ENCODE measurements around the gene CUX1.
A peak's percentile ranks its signal among the peaks of the same experiment; 100 is the strongest.

Gene CUX1

DNA sequence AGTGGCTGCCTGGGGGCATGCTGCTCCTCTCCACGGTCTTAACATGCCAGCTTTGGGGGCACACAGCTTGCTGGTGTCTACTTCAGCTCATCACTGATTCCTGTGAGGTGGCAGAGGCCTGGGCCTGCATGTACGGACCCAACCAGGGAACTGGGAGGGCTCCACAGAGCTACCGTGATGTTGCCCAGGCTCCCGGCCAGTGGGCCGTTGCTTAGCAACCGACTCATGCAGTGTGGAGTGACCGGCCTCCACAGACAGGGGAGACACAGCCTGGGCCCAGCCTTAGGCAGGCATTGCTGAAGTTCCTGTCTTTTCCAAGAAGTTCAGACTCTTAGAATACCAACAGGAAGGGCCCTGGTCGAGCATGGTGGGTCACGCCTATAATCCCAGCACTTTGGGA lies 443.4 kb downstream of the CUX1 start:
- Histone ChIP-seq H3K27me3 (replicated peaks; ENCODE audit: control insufficient read depth, insufficient read depth, low read length) (no peaks in the 10 kb centered on the region), H3K9me3 (ENCODE audit: control insufficient read depth, low read length) (no peaks in the 10 kb centered on the region), H3K4me1 (ENCODE audit: control insufficient read depth, insufficient read depth, low read length) (no peaks in the 10 kb centered on the region), H3K9ac (ENCODE audit: low read length) (no peak overlapping the region), H3K4me3 (ENCODE audit: low read length) (no peak overlapping the region), H3K36me3 (ENCODE audit: control insufficient read depth, insufficient read depth, low read length, severe bottlenecking) (no peaks in the 10 kb centered on the region)
- peak; percentile 25 for DNase-seq (ENCODE audit: low read depth)

DNA sequence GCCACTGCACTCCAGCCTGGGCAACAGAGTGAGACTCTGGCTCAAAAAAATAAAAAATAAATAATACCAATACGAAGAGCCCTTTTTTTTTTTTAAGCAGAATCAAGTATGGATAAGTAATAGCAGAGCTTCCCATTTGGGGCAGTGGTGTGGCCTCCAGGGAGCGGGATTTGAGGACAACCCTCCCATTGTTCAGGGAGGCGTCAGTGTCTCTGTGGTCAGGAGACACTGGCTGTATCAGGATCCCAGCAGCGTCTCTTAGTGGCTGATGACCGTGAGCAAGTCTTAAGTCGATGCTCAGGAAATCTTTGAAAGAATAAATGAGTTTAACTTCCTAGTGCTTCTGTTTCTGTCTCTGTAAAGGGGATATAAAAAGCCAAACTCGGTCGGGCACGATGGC lies 444.0 kb downstream of the CUX1 start:
- H3K27me3 ChIP-seq (replicated peaks; ENCODE audit: control insufficient read depth, insufficient read depth, low read length): peaks cover 4% of the 10 kb centered on the region
- no peaks in the 10 kb centered on the region for H3K9me3 ChIP-seq (ENCODE audit: control insufficient read depth, low read length)
- H3K4me3 ChIP-seq (ENCODE audit: low read length): no peak overlapping the region
- H3K4me1 ChIP-seq (ENCODE audit: control insufficient read depth, insufficient read depth, low read length): no peaks in the 10 kb centered on the region
- DNase-seq (ENCODE audit: low read depth): no peak
- H3K9ac ChIP-seq (ENCODE audit: low read length): no peak overlapping the region
- no peaks in the 10 kb centered on the region for H3K36me3 ChIP-seq (ENCODE audit: control insufficient read depth, insufficient read depth, low read length, severe bottlenecking)

DNA sequence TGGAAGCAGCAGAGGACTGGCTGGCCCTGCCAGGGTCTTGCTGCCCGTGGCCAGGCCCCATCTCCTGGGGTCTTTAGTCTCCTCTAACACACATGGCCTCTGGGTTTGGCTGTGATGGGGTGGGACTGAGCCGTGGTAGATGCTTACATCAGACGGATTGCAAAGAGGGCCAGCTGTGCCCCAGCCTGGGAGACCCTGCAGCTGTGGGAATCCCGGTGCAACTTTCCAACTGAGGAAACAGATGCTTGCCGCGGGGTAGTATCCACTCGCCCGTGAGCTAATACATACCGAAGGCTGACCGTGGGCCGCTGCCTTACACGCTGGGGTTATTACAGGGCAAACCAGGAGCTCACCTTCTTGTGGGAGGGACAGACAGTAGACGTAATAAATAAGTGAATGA lies 445.1 kb downstream of the CUX1 start:
- no peaks in the 10 kb centered on the region for H3K4me1 ChIP-seq (ENCODE audit: control insufficient read depth, insufficient read depth, low read length)

DNA sequence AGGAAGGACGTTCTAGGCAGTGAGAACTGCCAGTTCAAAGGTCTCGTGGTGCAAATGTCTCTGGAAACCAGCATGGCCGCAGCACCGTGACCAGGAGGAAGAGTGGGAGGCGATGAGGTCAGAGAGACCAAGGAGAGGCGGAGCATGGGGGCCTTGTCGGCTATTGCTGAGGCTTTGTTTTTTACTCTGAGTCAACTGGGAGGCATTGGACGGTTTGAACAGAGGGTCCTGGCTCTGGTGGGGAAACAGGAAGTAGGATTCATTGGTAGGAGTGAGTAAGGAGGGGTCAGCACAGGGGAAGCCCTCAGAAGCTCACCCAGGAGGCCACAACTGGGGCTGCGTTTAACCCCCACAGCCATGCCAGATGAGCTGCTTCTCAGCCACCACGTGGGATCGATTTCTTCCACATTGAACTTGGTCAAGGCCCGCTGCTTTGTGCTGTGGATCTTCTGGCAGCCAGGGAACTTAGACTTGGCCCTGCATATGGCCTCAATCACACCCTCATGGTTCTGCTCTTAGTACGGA lies 447.0 kb downstream of the CUX1 start:
- H3K4me3 ChIP-seq (ENCODE audit: low read length): no peak overlapping the region
- H3K4me1 ChIP-seq (ENCODE audit: control insufficient read depth, insufficient read depth, low read length): no peaks in the 10 kb centered on the region
- H3K9ac ChIP-seq (ENCODE audit: low read length): no peak overlapping the region
- no peaks in the 10 kb centered on the region for H3K9me3 ChIP-seq (ENCODE audit: control insufficient read depth, low read length)
- no peaks in the 10 kb centered on the region for H3K36me3 ChIP-seq (ENCODE audit: control insufficient read depth, insufficient read depth, low read length, severe bottlenecking)
- DNase-seq (ENCODE audit: low read depth): no peak
- peaks cover 14% of the 10 kb centered on the region for H3K27me3 ChIP-seq (replicated peaks; ENCODE audit: control insufficient read depth, insufficient read depth, low read length)

More for the DNA sequence above, 445.1 kb downstream of the CUX1 start:
- Histone ChIP-seq H3K27me3 (replicated peaks; ENCODE audit: control insufficient read depth, insufficient read depth, low read length) (peaks cover 9% of the 10 kb centered on the region), H3K4me3 (ENCODE audit: low read length) (no peak overlapping the region), H3K36me3 (ENCODE audit: control insufficient read depth, insufficient read depth, low read length, severe bottlenecking) (no peaks in the 10 kb centered on the region), H3K9ac (ENCODE audit: low read length) (no peak overlapping the region), H3K9me3 (ENCODE audit: control insufficient read depth, low read length) (no peaks in the 10 kb centered on the region)
- DNase-seq (ENCODE audit: low read depth): no peak

DNA sequence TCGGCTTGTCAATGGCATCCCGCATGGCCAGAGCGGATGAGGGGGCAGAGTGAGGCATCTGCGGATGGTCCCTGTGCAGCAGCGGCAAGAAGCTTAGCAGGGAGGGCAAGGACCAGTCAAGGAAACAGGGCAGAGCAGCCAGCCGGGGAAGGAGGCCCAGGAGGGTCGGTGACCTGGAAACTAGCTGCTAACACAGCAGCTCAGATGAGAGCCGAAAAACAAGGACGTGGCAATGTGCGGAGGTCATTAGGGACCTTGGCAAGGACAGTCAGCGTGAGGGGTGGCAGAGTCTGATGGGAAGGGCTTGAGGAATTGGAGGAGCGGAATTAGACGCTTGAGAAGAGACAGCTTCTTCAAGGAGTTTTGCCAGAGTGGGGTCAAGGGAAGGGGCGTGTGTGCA lies 449.1 kb downstream of the CUX1 start:
- H3K4me1 ChIP-seq (ENCODE audit: control insufficient read depth, insufficient read depth, low read length): no peaks in the 10 kb centered on the region
- peaks cover 17% of the 10 kb centered on the region for H3K27me3 ChIP-seq (replicated peaks; ENCODE audit: control insufficient read depth, insufficient read depth, low read length)
- no peaks in the 10 kb centered on the region for H3K9me3 ChIP-seq (ENCODE audit: control insufficient read depth, low read length)
- H3K4me3 ChIP-seq (ENCODE audit: low read length): no peak overlapping the region
- H3K9ac ChIP-seq (ENCODE audit: low read length): no peak overlapping the region
- DNase-seq (ENCODE audit: low read depth): no peak
- no peaks in the 10 kb centered on the region for H3K36me3 ChIP-seq (ENCODE audit: control insufficient read depth, insufficient read depth, low read length, severe bottlenecking)

DNA sequence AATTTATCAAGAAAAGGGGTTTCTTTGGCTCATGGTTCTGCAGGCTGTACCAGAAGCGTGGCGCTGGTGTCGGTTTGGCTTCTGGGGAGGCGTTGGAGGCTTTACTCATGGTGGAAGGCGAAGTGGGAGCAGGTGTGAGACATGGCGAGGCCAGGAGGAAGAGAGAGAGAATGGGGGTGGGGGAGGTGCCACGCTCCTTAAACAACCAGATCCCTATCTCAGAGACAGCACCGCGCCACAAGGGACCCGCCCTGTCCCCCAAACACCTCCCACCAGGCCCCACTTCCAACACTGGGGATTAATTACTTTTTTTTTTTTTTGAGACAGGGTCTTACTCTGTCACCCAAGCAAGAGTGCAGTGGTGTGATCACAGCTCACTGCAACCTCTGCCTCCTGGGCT lies 451.2 kb downstream of the CUX1 start:
- no peak for DNase-seq (ENCODE audit: low read depth)
- Histone ChIP-seq H3K4me1 (ENCODE audit: control insufficient read depth, insufficient read depth, low read length) (no peaks in the 10 kb centered on the region), H3K36me3 (ENCODE audit: control insufficient read depth, insufficient read depth, low read length, severe bottlenecking) (no peaks in the 10 kb centered on the region), H3K27me3 (replicated peaks; ENCODE audit: control insufficient read depth, insufficient read depth, low read length) (peaks cover 17% of the 10 kb centered on the region), H3K4me3 (ENCODE audit: low read length) (no peak overlapping the region), H3K9ac (ENCODE audit: low read length) (no peak overlapping the region), H3K9me3 (ENCODE audit: control insufficient read depth, low read length) (no peaks in the 10 kb centered on the region)

DNA sequence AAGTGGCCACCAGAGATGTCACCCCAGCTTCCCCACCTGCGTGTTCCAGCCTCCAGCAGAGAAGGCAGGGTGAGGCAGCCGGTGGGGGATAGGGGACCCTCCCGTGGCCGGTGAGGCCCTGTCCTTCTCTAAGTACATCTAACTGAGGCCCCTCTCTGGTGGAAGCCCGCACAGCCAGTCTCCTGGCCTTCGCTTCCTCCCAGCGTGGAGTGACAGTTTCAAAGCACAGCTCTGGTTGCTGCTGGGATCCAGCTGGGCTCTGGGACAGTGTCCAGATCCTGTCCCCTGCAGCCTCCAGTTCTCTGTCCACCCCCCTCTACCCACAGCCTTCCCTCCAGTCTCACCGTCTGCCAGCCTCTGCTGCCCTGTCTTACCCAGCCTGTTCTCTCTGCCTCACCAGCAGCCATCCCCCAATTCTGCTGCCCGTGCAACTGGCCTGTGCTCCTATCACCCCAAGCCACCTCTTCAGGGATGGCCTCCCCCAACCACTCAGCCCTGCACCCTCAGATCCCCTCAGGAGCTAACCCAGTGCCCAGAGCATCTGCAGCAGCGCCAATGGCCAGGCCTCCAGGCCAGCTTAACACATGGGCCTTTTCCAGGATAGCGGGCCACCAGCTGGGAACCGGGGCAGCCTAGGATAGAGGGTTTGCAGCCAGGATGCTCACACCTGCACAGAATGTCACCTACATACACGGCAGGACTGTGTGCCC lies 452.9 kb downstream of the CUX1 start:
- H3K36me3 ChIP-seq (ENCODE audit: control insufficient read depth, insufficient read depth, low read length, severe bottlenecking): no peaks in the 10 kb centered on the region
- peaks cover 17% of the 10 kb centered on the region for H3K27me3 ChIP-seq (replicated peaks; ENCODE audit: control insufficient read depth, insufficient read depth, low read length)
- no peak for DNase-seq (ENCODE audit: low read depth)
- no peak overlapping the region for H3K4me3 ChIP-seq (ENCODE audit: low read length)
- H3K9me3 ChIP-seq (ENCODE audit: control insufficient read depth, low read length): no peaks in the 10 kb centered on the region
- no peak overlapping the region for H3K9ac ChIP-seq (ENCODE audit: low read length)
- no peaks in the 10 kb centered on the region for H3K4me1 ChIP-seq (ENCODE audit: control insufficient read depth, insufficient read depth, low read length)

DNA sequence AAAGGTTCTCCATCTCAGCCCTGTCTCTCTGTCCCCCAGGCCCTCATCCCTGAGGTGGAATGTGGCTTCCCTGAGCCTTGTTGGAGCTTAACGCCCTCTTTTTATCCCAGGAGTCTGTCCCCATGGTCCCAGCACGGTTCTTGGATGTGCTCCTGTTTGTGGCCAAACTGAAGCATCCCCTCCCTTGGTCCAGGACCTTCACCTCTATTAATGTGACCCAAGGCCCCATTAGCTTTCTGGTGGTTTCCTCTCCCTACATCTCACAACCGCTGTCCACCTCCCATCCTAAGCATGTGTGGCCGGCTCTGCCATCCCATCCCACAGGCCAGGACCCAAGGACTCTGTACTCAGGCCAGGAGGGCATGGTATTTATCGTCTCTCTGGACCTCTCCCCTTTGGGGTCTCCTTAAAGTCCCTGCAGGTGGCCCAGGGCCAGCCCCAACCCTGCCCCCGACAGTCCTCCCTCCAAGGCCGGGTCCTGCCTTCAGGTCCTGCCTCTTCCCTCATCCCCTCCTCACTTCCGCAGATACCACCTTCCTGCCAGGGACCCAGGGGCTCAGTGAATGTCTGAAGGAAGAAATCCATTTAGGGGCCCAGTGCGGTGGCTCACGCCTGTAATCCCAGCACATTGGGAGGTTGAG lies 453.9 kb downstream of the CUX1 start:
- no peak for DNase-seq (ENCODE audit: low read depth)
- no peaks in the 10 kb centered on the region for H3K4me1 ChIP-seq (ENCODE audit: control insufficient read depth, insufficient read depth, low read length)
- H3K9me3 ChIP-seq (ENCODE audit: control insufficient read depth, low read length): no peaks in the 10 kb centered on the region
- peaks cover 15% of the 10 kb centered on the region for H3K27me3 ChIP-seq (replicated peaks; ENCODE audit: control insufficient read depth, insufficient read depth, low read length)
- no peak overlapping the region for H3K4me3 ChIP-seq (ENCODE audit: low read length)
- no peak overlapping the region for H3K9ac ChIP-seq (ENCODE audit: low read length)
- no peaks in the 10 kb centered on the region for H3K36me3 ChIP-seq (ENCODE audit: control insufficient read depth, insufficient read depth, low read length, severe bottlenecking)

DNA sequence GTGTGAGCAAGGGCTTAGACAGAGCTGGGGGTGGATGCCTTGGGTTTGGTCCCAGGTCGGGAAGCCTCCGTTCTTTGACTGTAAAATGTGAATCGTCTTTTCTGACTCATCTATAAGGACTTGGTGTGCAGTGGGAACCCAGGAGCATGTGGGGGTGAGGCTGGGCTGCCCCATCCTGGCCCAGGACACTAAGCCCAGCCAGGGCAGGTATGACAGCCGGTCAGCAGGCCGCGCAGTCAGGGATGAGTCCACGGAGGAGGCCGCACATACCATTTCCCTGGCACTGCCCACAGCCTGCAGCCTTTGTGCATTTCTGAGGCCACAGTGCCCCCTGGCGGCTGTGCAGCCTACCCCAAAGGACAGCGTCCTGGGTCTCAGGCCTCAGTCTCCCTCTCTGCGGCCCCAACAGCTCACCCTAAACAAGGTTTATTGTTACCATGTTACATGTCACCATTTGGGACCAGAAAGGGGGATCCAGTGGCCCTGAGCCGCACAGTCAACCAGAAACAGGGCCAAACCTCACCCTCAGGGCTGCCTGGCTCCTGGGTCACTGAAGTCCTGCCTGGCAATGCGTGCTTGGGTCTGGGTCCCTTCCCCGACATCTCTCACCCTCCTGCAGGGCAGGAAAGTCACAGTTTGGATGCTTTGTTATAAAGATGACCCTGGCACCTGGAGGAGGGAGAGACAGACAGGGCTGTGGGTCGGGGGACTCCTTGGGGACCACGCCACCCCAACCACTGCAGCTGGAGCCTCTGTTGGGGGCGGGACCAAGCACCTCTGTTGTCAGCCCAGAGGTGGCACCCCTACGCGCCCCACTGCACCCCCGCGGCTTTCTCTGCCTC lies 454.9 kb downstream of the CUX1 start:
- no peak overlapping the region for H3K4me3 ChIP-seq (ENCODE audit: low read length)
- peak; percentile 91 for DNase-seq (ENCODE audit: low read depth)
- H3K9ac ChIP-seq (ENCODE audit: low read length): no peak overlapping the region
- H3K4me1 ChIP-seq (ENCODE audit: control insufficient read depth, insufficient read depth, low read length): no peaks in the 10 kb centered on the region
- peaks cover 8% of the 10 kb centered on the region for H3K27me3 ChIP-seq (replicated peaks; ENCODE audit: control insufficient read depth, insufficient read depth, low read length)
- H3K36me3 ChIP-seq (ENCODE audit: control insufficient read depth, insufficient read depth, low read length, severe bottlenecking): no peaks in the 10 kb centered on the region
- H3K9me3 ChIP-seq (ENCODE audit: control insufficient read depth, low read length): no peaks in the 10 kb centered on the region

DNA sequence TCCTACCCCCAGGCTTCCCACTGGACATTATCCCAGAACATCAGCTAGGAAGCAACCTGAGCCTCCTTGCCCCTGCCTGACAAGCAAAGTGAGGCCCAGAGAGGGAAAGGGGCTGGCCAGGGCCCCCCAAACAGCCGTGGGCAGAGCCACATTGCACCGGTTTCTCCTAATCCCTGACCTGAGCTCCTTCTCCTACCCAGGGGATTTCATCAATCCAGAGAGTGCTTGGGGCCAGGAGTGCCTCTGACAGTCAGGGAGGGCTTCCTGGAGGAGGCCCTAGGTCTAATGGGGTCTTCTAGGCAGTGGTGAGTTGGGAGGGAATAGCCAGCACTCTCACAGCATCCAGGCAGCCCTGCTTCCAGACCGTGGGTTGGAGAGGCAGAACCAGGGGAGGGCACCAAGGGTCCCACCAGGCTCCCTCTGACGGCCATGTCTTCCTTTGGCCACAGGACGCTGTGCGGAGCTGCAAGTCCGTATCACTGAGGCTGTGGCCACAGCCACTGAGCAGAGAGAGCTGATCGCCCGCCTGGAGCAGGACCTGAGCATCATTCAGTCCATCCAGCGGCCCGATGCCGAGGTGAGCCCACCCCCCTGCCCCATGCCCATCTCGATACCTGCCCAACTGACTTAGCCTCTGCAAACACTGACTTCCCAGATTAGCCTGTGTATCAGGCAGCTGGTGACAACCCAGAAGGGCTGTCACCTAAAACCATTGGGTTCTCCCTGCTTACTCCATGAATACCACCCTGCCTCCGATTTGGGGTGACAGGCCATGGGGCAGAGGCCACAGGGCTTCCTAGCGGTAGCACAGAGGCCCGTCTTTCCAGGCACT lies 455.7 kb downstream of the CUX1 start:
- no peaks in the 10 kb centered on the region for H3K4me1 ChIP-seq (ENCODE audit: control insufficient read depth, insufficient read depth, low read length)
- no peak overlapping the region for H3K9ac ChIP-seq (ENCODE audit: low read length)
- H3K9me3 ChIP-seq (ENCODE audit: control insufficient read depth, low read length): no peaks in the 10 kb centered on the region
- H3K4me3 ChIP-seq (ENCODE audit: low read length): no peak overlapping the region
- no peak for DNase-seq (ENCODE audit: low read depth)
- H3K27me3 ChIP-seq (replicated peaks; ENCODE audit: control insufficient read depth, insufficient read depth, low read length): peaks cover 7% of the 10 kb centered on the region
- H3K36me3 ChIP-seq (ENCODE audit: control insufficient read depth, insufficient read depth, low read length, severe bottlenecking): no peaks in the 10 kb centered on the region
